ENCODE results near the gene SLC17A5.

DNA sequence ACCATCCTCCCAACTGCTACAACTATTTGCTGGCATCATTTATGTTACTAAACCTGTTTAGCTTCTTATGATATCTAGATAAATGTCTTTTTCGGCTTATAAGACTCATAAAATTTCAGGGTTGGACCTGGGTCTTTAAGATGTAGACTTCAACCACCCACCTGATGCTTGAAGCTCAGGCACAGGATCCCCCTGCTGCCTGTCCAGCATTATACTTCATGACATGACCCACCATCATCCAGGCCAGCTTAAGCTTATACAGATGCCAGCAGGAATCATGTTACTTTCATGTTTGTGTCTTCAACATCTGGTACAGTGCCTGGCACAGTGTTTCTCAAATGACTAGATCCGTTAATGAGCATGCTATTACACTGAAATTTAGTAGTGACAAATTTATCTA is 47.4 kb downstream of the SLC17A5 start:
- no peak for TF ChIP-seq CTCF (IDR thresholded peaks at IDR 0.05)
- TF ChIP-seq POLR2A (IDR thresholded peaks at IDR 0.05) = no peak
- TF ChIP-seq POLR2AphosphoS5 (IDR thresholded peaks at IDR 0.05) = no peak

All from upper lobe of left lung (tissue), 4 donors.